Transverse colon (tissue), 4 donors: ENCODE data around the gene SLC6A15.

Experiments used
- CTCF ChIP-seq, 5 experiments: fragments of 200-600 bp in 3 of 5; fragments of 450-650 bp in 2 of 5; sonication (generic) in 3 of 5; IDR thresholded peaks; 1 replicate in 2 of 5; 2 replicates in 3 of 5; pipeline ENCODE4 v1.5.1; 2016 to 2017; ENCODE audit warnings: antibody characterized with exemption in 5 of 5, inconsistent platforms in 3 of 5, mild to moderate bottlenecking in 2 of 5, moderate library complexity in 1 of 5
- EP300 ChIP-seq: sonication (generic); formaldehyde crosslinking; IDR thresholded peaks from one replicate; pipeline ENCODE4 v1.6.1; 2017; ENCODE audit warnings: antibody characterized with exemption, low read depth
- POLR2A ChIP-seq: fragments of 450-650 bp; IDR thresholded peaks from one replicate; pipeline ENCODE4 v1.6.1; 2016; ENCODE audit warnings: antibody characterized with exemption, mild to moderate bottlenecking, moderate library complexity
- POLR2AphosphoS5 ChIP-seq, 3 donors: sonication (generic); formaldehyde crosslinking; IDR thresholded peaks; one replicate each; pipeline ENCODE4 v1.6.1; 2016; ENCODE audit warnings: antibody characterized with exemption in 3 of 3

- no peak for TF ChIP-seq POLR2AphosphoS5 (IDR thresholded peaks at IDR 0.05)
- no peak for TF ChIP-seq CTCF (IDR thresholded peaks at IDR 0.05)
- TF ChIP-seq EP300, result no peak
- no peak for TF ChIP-seq POLR2A
Observed at GRCh38 chr12:84889818-84890217, 22.8 kb downstream of the SLC6A15 start.
